Measurements from ENCODE around the gene LEPROT. TPM values are rescaled to one million over a fixed set of nuclear protein-coding genes. Genes with fewer than 3 reads are reported as not detected.

Gene LEPROT
- total RNA-seq, 4 donors from 2014 or later: 70.1 to 159 (median 94.2) TPM

- H3K9me3 ChIP-seq: no peaks in the 10 kb centered on the region
- peaks cover 5 to 18% of the 10 kb centered on the region in 2 donors for H3K4me1 ChIP-seq
- no peak for TF ChIP-seq POLR2A (IDR thresholded peaks at IDR 0.05)
- TF ChIP-seq, protein P1, sequence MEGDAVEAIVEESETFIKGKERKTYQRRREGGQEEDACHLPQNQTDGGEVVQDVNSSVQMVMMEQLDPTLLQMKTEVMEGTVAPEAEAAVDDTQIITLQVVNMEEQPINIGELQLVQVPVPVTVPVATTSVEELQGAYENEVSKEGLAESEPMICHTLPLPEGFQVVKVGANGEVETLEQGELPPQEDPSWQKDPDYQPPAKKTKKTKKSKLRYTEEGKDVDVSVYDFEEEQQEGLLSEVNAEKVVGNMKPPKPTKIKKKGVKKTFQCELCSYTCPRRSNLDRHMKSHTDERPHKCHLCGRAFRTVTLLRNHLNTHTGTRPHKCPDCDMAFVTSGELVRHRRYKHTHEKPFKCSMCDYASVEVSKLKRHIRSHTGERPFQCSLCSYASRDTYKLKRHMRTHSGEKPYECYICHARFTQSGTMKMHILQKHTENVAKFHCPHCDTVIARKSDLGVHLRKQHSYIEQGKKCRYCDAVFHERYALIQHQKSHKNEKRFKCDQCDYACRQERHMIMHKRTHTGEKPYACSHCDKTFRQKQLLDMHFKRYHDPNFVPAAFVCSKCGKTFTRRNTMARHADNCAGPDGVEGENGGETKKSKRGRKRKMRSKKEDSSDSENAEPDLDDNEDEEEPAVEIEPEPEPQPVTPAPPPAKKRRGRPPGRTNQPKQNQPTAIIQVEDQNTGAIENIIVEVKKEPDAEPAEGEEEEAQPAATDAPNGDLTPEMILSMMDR (IDR thresholded peaks at IDR 0.05): no peak
- no peaks in the 10 kb centered on the region for H3K36me3 ChIP-seq
- DNase-seq: no peak
- intact Hi-C loops (cut with DNase I): no loop called here
- no peaks in the 10 kb centered on the region for H3K27me3 ChIP-seq
- no peak overlapping the region for H3K4me3 ChIP-seq (replicated peaks in 1 of 3)
- 49 to 50% methylated on average over 4 of the region's 4 CpGs for WGBS, 2 donors
- no peak overlapping the region for H3K27ac ChIP-seq
Measured at GRCh38 chr1:65469889-65470340, 49.4 kb downstream of the LEPROT start.

DNA sequence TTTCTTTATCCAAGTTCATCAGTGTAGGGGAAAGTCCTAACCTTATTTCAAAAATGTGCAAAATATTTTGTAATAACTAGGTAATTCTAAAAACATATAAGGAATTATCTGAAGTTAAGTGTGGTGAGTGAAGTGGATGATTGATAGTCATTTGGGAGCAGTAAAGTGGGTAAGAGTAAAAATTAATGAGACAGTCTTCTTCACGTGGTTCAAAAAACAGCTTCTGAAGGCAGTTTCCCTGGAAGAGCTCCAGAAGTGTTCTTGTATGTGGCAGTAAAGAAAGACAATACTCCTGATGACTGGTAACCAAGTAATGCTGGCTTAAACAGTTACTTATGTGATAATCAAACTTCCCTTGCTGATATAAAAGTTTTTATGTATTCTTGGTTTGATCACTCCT is 50.3 kb downstream of the LEPROT start:
- TF ChIP-seq POLR2A (IDR thresholded peaks at IDR 0.05): no peak
- TF ChIP-seq, protein P1 (IDR thresholded peaks at IDR 0.05): no peak
- no peak overlapping the region for H3K4me3 ChIP-seq (replicated peaks in 1 of 3)
- no peak for DNase-seq
- H3K36me3 ChIP-seq: no peaks in the 10 kb centered on the region
- intact Hi-C loops (cut with DNase I): no loop called here
- no peaks in the 10 kb centered on the region for H3K9me3 ChIP-seq
- 30 to 47% methylated on average over 1 of the region's 1 CpG for WGBS, 2 donors
- peaks cover 5 to 18% of the 10 kb centered on the region in 2 donors for H3K4me1 ChIP-seq
- H3K27me3 ChIP-seq: no peaks in the 10 kb centered on the region
- H3K27ac ChIP-seq: no peak overlapping the region

- Histone ChIP-seq H3K27me3 (no peaks in the 10 kb centered on the region), H3K27ac (no peak overlapping the region), H3K4me3 (replicated peaks in 1 of 3) (no peak overlapping the region), H3K36me3 (no peaks in the 10 kb centered on the region), H3K9me3 (no peaks in the 10 kb centered on the region), H3K4me1 (peaks cover 5 to 18% of the 10 kb centered on the region in 2 donors)
- no peak for TF ChIP-seq POLR2A (IDR thresholded peaks at IDR 0.05)
- TF ChIP-seq, protein P1 (IDR thresholded peaks at IDR 0.05): no peak
- 37 to 53% methylated on average over 2 of the region's 2 CpGs for WGBS, 2 donors
- no peak for DNase-seq
- intact Hi-C loops (cut with DNase I): no loop called here
Measured at GRCh38 chr1:65471213-65471833, 50.9 kb downstream of the LEPROT start.

GRCh38 chr1:65471861-65472332 is 51.4 kb downstream of the LEPROT start:
- H3K27ac ChIP-seq: no peak overlapping the region
- no peaks in the 10 kb centered on the region for H3K36me3 ChIP-seq
- peaks cover 5 to 18% of the 10 kb centered on the region in 2 donors for H3K4me1 ChIP-seq
- TF ChIP-seq, protein P1 (IDR thresholded peaks at IDR 0.05): no peak
- TF ChIP-seq POLR2A (IDR thresholded peaks at IDR 0.05): no peak
- H3K27me3 ChIP-seq: no peaks in the 10 kb centered on the region
- no peaks in the 10 kb centered on the region for H3K9me3 ChIP-seq
- intact Hi-C loops (cut with DNase I): no loop called here
- DNase-seq: no peak
- WGBS, 2 donors: 81 to 84% methylated on average over 4 of the region's 4 CpGs
- no peak overlapping the region for H3K4me3 ChIP-seq (replicated peaks in 1 of 3)

DNA sequence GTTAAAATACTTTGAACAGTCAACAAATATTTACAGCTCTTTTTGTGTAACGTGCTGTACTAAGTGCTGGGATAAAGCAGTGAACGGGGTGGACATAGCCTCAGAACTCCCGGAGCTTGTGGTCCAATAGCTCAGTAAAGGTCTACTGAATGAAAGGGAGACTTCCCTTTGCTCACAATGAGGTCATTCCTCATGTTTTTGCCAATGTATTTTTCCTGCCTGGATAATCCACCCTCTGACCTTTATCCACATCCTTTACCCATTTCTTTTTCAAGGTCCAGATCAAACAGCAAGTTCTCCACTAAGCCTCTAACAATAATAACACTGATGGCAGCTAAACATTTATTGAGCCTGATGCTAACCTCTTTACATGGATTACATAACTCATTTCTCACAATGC is 55.9 kb downstream of the LEPROT start:
- 74% methylated on average over 3 of the region's 3 CpGs for WGBS, 2 donors
- no peak for DNase-seq

More for the DNA sequence above, 55.9 kb downstream of the LEPROT start:
- H3K9me3 ChIP-seq: no peaks in the 10 kb centered on the region
- no peaks in the 10 kb centered on the region for H3K36me3 ChIP-seq
- no peaks in the 10 kb centered on the region for H3K27me3 ChIP-seq
- peaks cover 0 to under 1% of the 10 kb centered on the region in 2 donors for H3K4me1 ChIP-seq
- intact Hi-C loops (cut with DNase I): no loop called here
- H3K27ac ChIP-seq: no peak overlapping the region
- no peak overlapping the region for H3K4me3 ChIP-seq (replicated peaks in 1 of 3)
- TF ChIP-seq POLR2A (IDR thresholded peaks at IDR 0.05): no peak
- TF ChIP-seq, protein P1 (IDR thresholded peaks at IDR 0.05): no peak
